Astrocyte of the cerebellum (primary cell): ENCODE results near the gene OR10G6.
A peak's percentile ranks its signal among the peaks of the same experiment; 100 is the strongest.

Experiments
- DNase-seq: peaks from one replicate; pipeline ENCODE4 v3.0.0-alpha.2; 2011; ENCODE audit warnings: low read depth
- H3K4me3 ChIP-seq: 2 replicates; pipeline ENCODE4 v1.5.1; 2011; ENCODE audit warnings: mild to moderate bottlenecking, low read depth, low read length, moderate library complexity
- CTCF ChIP-seq: IDR thresholded peaks from 2 replicates; pipeline ENCODE4 v1.5.1; 2012; ENCODE audit warnings: low read length, low read depth, moderate library complexity, mild to moderate bottlenecking; ENCODE audit errors: missing control alignments
- in situ Hi-C: cut with HindIII; loops from 2 replicates; pipeline ENCODE4 v1.10.0; 2017; ENCODE audit warnings: low sequenced_read_pairs

The OR10G6 gene

GRCh38 chr11:124012697-124013096 lies 17.7 kb upstream of the OR10G6 start, which contains the start of gene OR10G4:
TSS of gene OR10G4 (plus strand) at chr11:124012997. CDS start at chr11:124015575, 2,578 bp downstream.
- in situ Hi-C loops: no loop called here
- no peak for TF ChIP-seq CTCF
- no peak within 1 kb of the TSS for H3K4me3 ChIP-seq
- DNase-seq: no peak

GRCh38 chr11:123979311-123979710 lies 15.7 kb downstream of the OR10G6 start:
- TF ChIP-seq CTCF: no peak
- no peak for DNase-seq
- no peak overlapping the region for H3K4me3 ChIP-seq
- in situ Hi-C loops: no loop called here

DNA sequence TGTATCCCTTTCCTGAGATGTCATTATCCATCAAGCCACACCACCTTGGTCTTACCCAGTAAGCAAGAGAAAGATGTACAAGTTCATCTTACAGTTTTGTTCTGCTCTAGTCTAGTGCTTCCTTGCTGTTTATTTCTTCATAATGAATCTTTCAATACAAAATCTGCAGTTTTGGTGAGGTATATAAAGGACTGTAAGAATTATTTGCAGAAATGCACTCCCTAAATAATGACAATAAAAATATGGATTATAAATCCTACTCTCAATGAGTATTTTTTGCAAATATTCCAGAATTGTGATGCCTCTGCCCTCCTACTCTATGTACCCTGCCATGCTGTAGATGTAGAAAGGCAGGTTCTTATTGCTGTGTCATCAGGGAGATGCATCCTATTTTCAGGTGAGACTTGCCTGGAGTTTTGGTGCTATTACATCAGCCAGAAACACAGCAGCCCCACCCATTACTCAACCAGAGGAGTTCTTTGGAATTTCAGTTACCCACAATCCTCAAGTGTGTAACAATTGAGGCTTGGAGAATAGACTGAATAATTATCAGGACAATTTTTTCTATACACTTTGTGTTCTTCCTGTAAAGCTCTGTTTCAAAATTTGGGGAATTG lies 17.1 kb downstream of the OR10G6 start, which contains the start of gene OR10S1:
Gene OR10S1 (minus strand): TSS at position 51 of the 617 bp plus-strand sequence. CDS start 117 bp downstream, outside the sequence.
- in situ Hi-C loops: no loop called here
- no peak for TF ChIP-seq CTCF
- H3K4me3 ChIP-seq: no peak within 1 kb of the TSS
- DNase-seq: no peak

GRCh38 chr11:123976770-123977560 lies 18.0 kb downstream of the OR10G6 start:
- in situ Hi-C loops: no loop called here
- no peak for TF ChIP-seq CTCF
- DNase-seq: no peak
- no peak overlapping the region for H3K4me3 ChIP-seq

GRCh38 chr11:123973816-123974215 lies 21.1 kb downstream of the OR10G6 start:
- peak; percentile 43 for DNase-seq
- in situ Hi-C loops: no loop called here
- no peak for TF ChIP-seq CTCF
- H3K4me3 ChIP-seq: no peak overlapping the region

- in situ Hi-C loops: no loop called here
Observed at GRCh38 chr11:123956752-123957151, 38.2 kb downstream of the OR10G6 start.

More at GRCh38 chr11:123956752-123957151, 38.2 kb downstream of the OR10G6 start:
- DNase-seq: no peak
- no peak overlapping the region for H3K4me3 ChIP-seq
- TF ChIP-seq CTCF: no peak
